ENCODE data around the gene SUSD4. TPM values are rescaled to one million over a fixed set of nuclear protein-coding genes. Genes with fewer than 3 reads are reported as not detected.

SUSD4 gene
- total and polyA plus RNA-seq, 2 donors (not counting 3 experiments of a cell fraction or from before 2014, with no cell fraction given): not detected

DNA sequence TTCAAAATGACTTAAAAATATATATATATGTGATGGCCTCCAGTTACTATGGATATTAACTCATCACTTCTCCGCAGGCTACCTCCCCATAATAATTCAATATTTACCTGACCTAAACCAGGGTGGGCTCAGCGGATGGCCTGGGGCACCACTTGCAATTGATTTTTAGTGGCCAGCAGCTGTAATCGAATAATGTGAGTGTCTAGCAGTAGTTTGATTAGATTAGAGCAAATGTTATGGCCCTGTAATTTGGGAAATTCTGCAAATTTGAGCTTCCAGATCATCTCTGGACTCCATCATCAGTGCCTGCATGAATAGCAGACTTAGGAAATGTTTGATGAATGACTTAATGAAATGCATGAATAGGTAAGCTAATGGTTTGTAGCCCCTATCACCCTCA, 14.7 kb downstream of the SUSD4 start:
- dilution Hi-C loops (cut with MboI; ENCODE audit: extremely low pct_ligation_motif_present, low sequenced_read_pairs): no loop called here
- intact Hi-C loops (cut with micrococcal nuclease): no loop called here
- CTCF ChIA-PET: interaction anchor here (0.8 to 1.5 kb wide), 3 partner anchors 9 to 216 kb away, joined by 3 to 7 read pairs (median 3); no protein-coding TSS in a partner anchor
- no peak overlapping the region for H3K27ac ChIP-seq (ENCODE audit: insufficient read depth, low read depth, low read length)
- no peak for TF ChIP-seq POLR2AphosphoS5 (IDR thresholded peaks at IDR 0.05; ENCODE audit: insufficient read depth, low read depth, low read length)
- no peak for TF ChIP-seq FOS (IDR thresholded peaks at IDR 0.05; ENCODE audit: borderline replicate concordance, insufficient read depth, low read length)
- no peaks in the 10 kb centered on the region for H3K36me3 ChIP-seq (ENCODE audit: control insufficient read depth in 2 of 2, extremely low read depth in 1 of 2, insufficient read depth in 2 of 2, low read length in 2 of 2)
- H3K9ac ChIP-seq (replicated peaks; ENCODE audit: extremely low read depth, insufficient read depth, low read length): no peak overlapping the region
- FAIRE-seq (no peak), DNase-seq (ENCODE audit: low read depth, low spot score) (no peak)
- no peaks in the 10 kb centered on the region for H3K79me2 ChIP-seq (ENCODE audit: control insufficient read depth, insufficient read depth, low read length)
- no peak overlapping the region for H3K4me3 ChIP-seq (replicated peaks in 1 of 3; ENCODE audit: insufficient read depth in 1 of 3, low read depth in 1 of 3, low read length in 3 of 3)
- peaks cover 0 to 3% of the 10 kb centered on the region in 2 experiments for H3K27me3 ChIP-seq (ENCODE audit: control insufficient read depth in 2 of 2, insufficient read depth in 2 of 2, low read length in 2 of 2)
- no peaks in the 10 kb centered on the region for H4K20me1 ChIP-seq (replicated peaks; ENCODE audit: control insufficient read depth, extremely low read depth, insufficient read depth, low read length)
- H3K9me3 ChIP-seq (replicated peaks; ENCODE audit: control insufficient read depth, insufficient read depth, low read length): no peaks in the 10 kb centered on the region
- no peaks in the 10 kb centered on the region for H3K4me1 ChIP-seq (ENCODE audit: control insufficient read depth, extremely low read depth, insufficient read depth, low read length)
- no TSS peak for BruUV-seq (replicated peaks)
- POLR2A ChIA-PET: no interaction called here
- no peak overlapping the region for H3K4me2 ChIP-seq (ENCODE audit: insufficient read depth, low read length)
- H3K9me1 ChIP-seq (replicated peaks; ENCODE audit: control insufficient read depth, extremely low read depth, insufficient read depth, low read length): no peaks in the 10 kb centered on the region
- H2AFZ ChIP-seq (ENCODE audit: low read depth, low read length): no peak overlapping the region

DNA sequence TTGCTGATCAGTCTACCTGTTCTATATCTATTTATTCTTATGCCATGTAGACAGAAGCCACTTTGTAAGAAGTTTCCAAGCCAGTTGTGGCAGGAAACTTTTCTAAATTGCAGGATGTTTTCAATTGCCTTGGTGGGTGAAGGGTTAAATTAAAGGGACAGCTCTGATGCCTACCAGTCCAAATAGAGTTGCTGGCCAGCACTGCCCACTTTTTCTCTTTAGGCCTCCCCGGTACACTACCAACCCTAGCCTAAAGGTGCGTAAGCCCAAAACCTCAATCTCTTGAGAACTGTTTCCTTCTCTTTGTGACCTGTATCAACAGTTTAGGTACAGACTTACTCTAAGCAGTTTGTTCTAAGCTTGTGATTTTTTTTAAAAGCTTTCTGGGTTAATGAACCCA, 15.5 kb downstream of the SUSD4 start:
- H3K9ac ChIP-seq (replicated peaks; ENCODE audit: extremely low read depth, insufficient read depth, low read length): no peak overlapping the region
- dilution Hi-C loops (cut with MboI; ENCODE audit: extremely low pct_ligation_motif_present, low sequenced_read_pairs) (no loop called here), intact Hi-C loops (cut with micrococcal nuclease) (no loop called here)
- no peak for TF ChIP-seq FOS (IDR thresholded peaks at IDR 0.05; ENCODE audit: borderline replicate concordance, insufficient read depth, low read length)
- TF ChIP-seq, protein P1, sequence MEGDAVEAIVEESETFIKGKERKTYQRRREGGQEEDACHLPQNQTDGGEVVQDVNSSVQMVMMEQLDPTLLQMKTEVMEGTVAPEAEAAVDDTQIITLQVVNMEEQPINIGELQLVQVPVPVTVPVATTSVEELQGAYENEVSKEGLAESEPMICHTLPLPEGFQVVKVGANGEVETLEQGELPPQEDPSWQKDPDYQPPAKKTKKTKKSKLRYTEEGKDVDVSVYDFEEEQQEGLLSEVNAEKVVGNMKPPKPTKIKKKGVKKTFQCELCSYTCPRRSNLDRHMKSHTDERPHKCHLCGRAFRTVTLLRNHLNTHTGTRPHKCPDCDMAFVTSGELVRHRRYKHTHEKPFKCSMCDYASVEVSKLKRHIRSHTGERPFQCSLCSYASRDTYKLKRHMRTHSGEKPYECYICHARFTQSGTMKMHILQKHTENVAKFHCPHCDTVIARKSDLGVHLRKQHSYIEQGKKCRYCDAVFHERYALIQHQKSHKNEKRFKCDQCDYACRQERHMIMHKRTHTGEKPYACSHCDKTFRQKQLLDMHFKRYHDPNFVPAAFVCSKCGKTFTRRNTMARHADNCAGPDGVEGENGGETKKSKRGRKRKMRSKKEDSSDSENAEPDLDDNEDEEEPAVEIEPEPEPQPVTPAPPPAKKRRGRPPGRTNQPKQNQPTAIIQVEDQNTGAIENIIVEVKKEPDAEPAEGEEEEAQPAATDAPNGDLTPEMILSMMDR (IDR thresholded peaks at IDR 0.05; ENCODE audit: extremely low read depth in 1 of 2, insufficient read depth in 1 of 2, low read depth in 1 of 2, low read length in 2 of 2): no peak
- no peak for TF ChIP-seq POLR2AphosphoS5 (IDR thresholded peaks at IDR 0.05; ENCODE audit: insufficient read depth, low read depth, low read length)
- TF ChIP-seq, protein P2, sequence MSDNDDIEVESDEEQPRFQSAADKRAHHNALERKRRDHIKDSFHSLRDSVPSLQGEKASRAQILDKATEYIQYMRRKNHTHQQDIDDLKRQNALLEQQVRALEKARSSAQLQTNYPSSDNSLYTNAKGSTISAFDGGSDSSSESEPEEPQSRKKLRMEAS (IDR thresholded peaks at IDR 0.05; ENCODE audit: insufficient read depth, insufficient read length): no peak
- TF ChIP-seq JUN (IDR thresholded peaks at IDR 0.05; ENCODE audit: borderline replicate concordance, insufficient read depth, insufficient read length, low read depth): no peak
- no peak for TF ChIP-seq POLR2A (IDR thresholded peaks at IDR 0.05; ENCODE audit: low read depth, low read length)
- TF ChIP-seq EZH2 (IDR thresholded peaks at IDR 0.05; ENCODE audit: borderline replicate concordance, low read depth, low read length, severe bottlenecking): no peak
- TF ChIP-seq MYC (IDR thresholded peaks at IDR 0.05; ENCODE audit: low read depth, low read length): no peak
- TF ChIP-seq GATA2 (IDR thresholded peaks at IDR 0.05; ENCODE audit: insufficient read depth, insufficient read length, low read depth, low read length): no peak
- no peak overlapping the region for H2AFZ ChIP-seq (ENCODE audit: low read depth, low read length)
- CTCF ChIA-PET: no interaction called here
- DNase-seq (ENCODE audit: low read depth, low spot score) (no peak), FAIRE-seq (no peak)
- POLR2A ChIA-PET: no interaction called here
- H3K9me3 ChIP-seq (replicated peaks; ENCODE audit: control insufficient read depth, insufficient read depth, low read length): no peaks in the 10 kb centered on the region
- no peak overlapping the region for H3K4me2 ChIP-seq (ENCODE audit: insufficient read depth, low read length)
- no TSS peak for BruUV-seq (replicated peaks)
- H3K27ac ChIP-seq (ENCODE audit: insufficient read depth, low read depth, low read length): no peak overlapping the region
- no peak overlapping the region for H3K4me3 ChIP-seq (replicated peaks in 1 of 3; ENCODE audit: insufficient read depth in 1 of 3, low read depth in 1 of 3, low read length in 3 of 3)
- no peaks in the 10 kb centered on the region for H3K36me3 ChIP-seq (ENCODE audit: control insufficient read depth in 2 of 2, extremely low read depth in 1 of 2, insufficient read depth in 2 of 2, low read length in 2 of 2)
- H3K27me3 ChIP-seq (ENCODE audit: control insufficient read depth in 2 of 2, insufficient read depth in 2 of 2, low read length in 2 of 2): peaks cover 0 to 6% of the 10 kb centered on the region in 2 experiments
- H4K20me1 ChIP-seq (replicated peaks; ENCODE audit: control insufficient read depth, extremely low read depth, insufficient read depth, low read length): no peaks in the 10 kb centered on the region
- H3K9me1 ChIP-seq (replicated peaks; ENCODE audit: control insufficient read depth, extremely low read depth, insufficient read depth, low read length): no peaks in the 10 kb centered on the region
- H3K79me2 ChIP-seq (ENCODE audit: control insufficient read depth, insufficient read depth, low read length): no peaks in the 10 kb centered on the region
- H3K4me1 ChIP-seq (ENCODE audit: control insufficient read depth, extremely low read depth, insufficient read depth, low read length): no peaks in the 10 kb centered on the region
